ENCODE measurements around the gene CSRNP3. TPM values are rescaled to one million over a fixed set of nuclear protein-coding genes. Genes with fewer than 3 reads are reported as not detected.

The CSRNP3 gene
- total and polyA plus RNA-seq, 11 donors, result 0.87 to 10.6 (median 4.4) TPM

DNA sequence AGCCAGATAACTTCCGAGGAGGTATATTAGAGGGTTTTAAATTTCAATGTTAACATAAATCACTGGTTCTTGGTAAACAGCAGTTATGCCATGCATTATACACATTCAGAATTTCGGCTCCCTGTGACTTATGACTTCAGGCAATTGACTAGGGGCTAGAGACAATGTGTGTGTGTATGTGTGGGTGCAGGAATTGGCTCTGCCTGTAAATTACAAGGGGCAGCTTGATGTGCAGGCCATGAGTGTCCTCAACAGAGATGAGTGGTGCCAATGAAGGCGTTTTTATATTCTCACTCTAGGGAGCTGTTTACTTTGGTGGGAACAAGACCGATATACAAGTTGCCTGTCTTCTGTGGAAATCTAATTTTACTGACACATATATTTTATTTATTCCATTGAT, 161.6 kb downstream of the CSRNP3 start:
- peaks cover 0 to 12% (median 0%) of the 10 kb centered on the region in 12 donors for H3K4me1 ChIP-seq
- no peak for DNase-seq
- 78 to 94% (median 90%) methylated on average over 4 of the region's 4 CpGs for WGBS, 4 donors
- no peak for ATAC-seq
- no peak overlapping the region for H3K27ac ChIP-seq
- H3K9me3 ChIP-seq, result no peaks in the 10 kb centered on the region
- intact Hi-C loops (cut with DNase I), result no loop called here
- H3K36me3 ChIP-seq, result peaks cover 0 to 5% (median 0%) of the 10 kb centered on the region in 9 donors
- no peak for TF ChIP-seq POLR2A (IDR thresholded peaks at IDR 0.05)
- TF ChIP-seq, protein P1, sequence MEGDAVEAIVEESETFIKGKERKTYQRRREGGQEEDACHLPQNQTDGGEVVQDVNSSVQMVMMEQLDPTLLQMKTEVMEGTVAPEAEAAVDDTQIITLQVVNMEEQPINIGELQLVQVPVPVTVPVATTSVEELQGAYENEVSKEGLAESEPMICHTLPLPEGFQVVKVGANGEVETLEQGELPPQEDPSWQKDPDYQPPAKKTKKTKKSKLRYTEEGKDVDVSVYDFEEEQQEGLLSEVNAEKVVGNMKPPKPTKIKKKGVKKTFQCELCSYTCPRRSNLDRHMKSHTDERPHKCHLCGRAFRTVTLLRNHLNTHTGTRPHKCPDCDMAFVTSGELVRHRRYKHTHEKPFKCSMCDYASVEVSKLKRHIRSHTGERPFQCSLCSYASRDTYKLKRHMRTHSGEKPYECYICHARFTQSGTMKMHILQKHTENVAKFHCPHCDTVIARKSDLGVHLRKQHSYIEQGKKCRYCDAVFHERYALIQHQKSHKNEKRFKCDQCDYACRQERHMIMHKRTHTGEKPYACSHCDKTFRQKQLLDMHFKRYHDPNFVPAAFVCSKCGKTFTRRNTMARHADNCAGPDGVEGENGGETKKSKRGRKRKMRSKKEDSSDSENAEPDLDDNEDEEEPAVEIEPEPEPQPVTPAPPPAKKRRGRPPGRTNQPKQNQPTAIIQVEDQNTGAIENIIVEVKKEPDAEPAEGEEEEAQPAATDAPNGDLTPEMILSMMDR (IDR thresholded peaks at IDR 0.05), result no peak
- H3K27me3 ChIP-seq, result no peaks in the 10 kb centered on the region
- no peak overlapping the region for H3K4me3 ChIP-seq

DNA sequence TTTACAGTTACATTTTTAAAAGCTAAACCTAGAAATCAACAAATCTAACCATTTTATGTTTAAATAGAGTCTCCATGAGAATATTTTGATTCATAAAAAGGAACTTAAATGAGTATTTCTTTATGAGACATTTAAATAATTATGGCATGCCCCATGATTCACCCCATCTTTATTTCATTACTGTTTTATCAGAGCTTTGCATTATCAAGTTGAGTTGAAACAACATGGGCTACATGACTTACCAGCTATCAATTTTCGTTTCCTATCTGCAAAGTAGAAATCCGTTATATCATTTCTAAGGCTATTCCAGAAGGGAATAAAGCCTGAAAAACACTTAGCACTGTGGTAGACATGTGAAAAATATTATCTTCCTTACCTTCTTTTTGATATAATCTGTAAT, 163.1 kb downstream of the CSRNP3 start:
- peaks cover 0 to 12% (median 0%) of the 10 kb centered on the region in 12 donors for H3K4me1 ChIP-seq
- WGBS, 4 donors, result 78 to 88% (median 83%) methylated on average over 2 of the region's 2 CpGs
- H3K36me3 ChIP-seq, result no peaks in the 10 kb centered on the region
- DNase-seq, result no peak
- no peaks in the 10 kb centered on the region for H3K9me3 ChIP-seq
- no peak for ATAC-seq
- H3K4me3 ChIP-seq, result no peak overlapping the region
- TF ChIP-seq, protein P1 (IDR thresholded peaks at IDR 0.05), result no peak
- TF ChIP-seq POLR2A (IDR thresholded peaks at IDR 0.05), result no peak
- intact Hi-C loops (cut with DNase I), result no loop called here
- no peaks in the 10 kb centered on the region for H3K27me3 ChIP-seq
- no peak overlapping the region for H3K27ac ChIP-seq

DNA sequence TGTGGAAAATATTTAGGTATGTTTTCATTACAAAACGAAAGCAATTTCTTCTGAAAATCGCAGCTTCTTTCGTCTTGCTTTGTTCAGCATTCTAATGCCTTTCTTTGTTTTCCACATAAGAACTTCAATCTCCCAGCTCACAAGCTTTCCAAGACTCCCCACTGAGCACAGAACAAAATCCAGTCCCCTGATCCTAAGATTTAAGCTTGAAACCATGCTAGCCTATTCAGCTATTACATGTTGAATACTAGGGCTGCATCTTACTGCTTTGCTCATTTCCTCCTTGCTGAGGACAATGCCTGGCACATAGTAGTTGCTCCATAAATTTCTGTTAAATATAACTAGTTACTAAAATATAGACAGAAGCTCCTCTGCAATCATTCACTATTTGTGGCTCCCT, 163.9 kb downstream of the CSRNP3 start:
- no peaks in the 10 kb centered on the region for H3K27me3 ChIP-seq
- intact Hi-C loops (cut with DNase I), result no loop called here
- H3K27ac ChIP-seq, result no peak overlapping the region
- no peaks in the 10 kb centered on the region for H3K9me3 ChIP-seq
- DNase-seq, result no peak
- no peak for ATAC-seq
- peaks cover 0 to 12% (median 0%) of the 10 kb centered on the region in 12 donors for H3K4me1 ChIP-seq
- H3K36me3 ChIP-seq, result no peaks in the 10 kb centered on the region
- TF ChIP-seq POLR2A (IDR thresholded peaks at IDR 0.05), result no peak
- TF ChIP-seq, protein P1 (IDR thresholded peaks at IDR 0.05), result no peak
- WGBS, 4 donors, result 84 to 91% (median 88%) methylated on average over 3 of the region's 3 CpGs
- no peak overlapping the region for H3K4me3 ChIP-seq

DNA sequence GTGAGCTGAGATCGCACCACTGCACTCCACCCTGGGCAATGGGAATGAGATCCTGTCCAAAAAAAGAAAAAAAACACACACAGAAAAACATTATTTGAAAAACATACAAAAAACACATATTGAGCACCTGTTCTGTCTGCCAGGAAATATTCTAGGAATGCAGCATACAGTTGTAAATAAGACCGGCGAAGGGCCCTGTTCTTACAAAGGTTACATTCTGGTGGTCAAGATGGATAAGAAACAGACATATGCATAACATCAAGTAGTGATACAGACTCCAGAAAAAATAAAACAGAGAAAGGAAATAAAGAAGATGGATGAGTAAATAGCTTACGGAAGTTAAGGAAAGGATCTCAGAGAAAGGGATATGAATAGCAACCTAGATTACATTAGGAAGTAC, 164.8 kb downstream of the CSRNP3 start:
- Histone ChIP-seq H3K4me3 (no peak overlapping the region), H3K27me3 (no peaks in the 10 kb centered on the region), H3K27ac (peak overlapping the region in 1 of 12 donors; percentile 13), H3K36me3 (no peaks in the 10 kb centered on the region), H3K4me1 (peaks cover 0 to 12% (median 0%) of the 10 kb centered on the region in 12 donors), H3K9me3 (no peaks in the 10 kb centered on the region)
- intact Hi-C loops (cut with DNase I), result no loop called here
- DNase-seq (no peak), ATAC-seq (no peak)
- 72 to 88% (median 81%) methylated on average over 4 of the region's 4 CpGs for WGBS, 4 donors
- TF ChIP-seq, protein P1 (IDR thresholded peaks at IDR 0.05), result no peak
- no peak for TF ChIP-seq POLR2A (IDR thresholded peaks at IDR 0.05)

Measured in heart left ventricle (tissue), 16 donors.